Keratinocyte (primary cell): Measurements from ENCODE around the gene FAM110A. TPM values are rescaled to one million over a fixed set of nuclear protein-coding genes. Genes with fewer than 3 reads are reported as not detected.

Experiments
- DNase-seq: peaks from one replicate; pipeline ENCODE4 v3.0.0-alpha.2; 2011; ENCODE audit warnings: low read depth, missing footprints, low spot score
- FAIRE-seq: peaks from 2 replicates; lab custom pipeline; 2011; peaks lifted over from hg19 to GRCh38; lab: Jason Lieb, UNC
- H2AFZ ChIP-seq: 2 replicates; pipeline ENCODE4 v1.6.0; 2012; ENCODE audit warnings: low read length, control low read depth, inconsistent platforms; ENCODE audit not compliant: control insufficient read depth
- H3K27ac ChIP-seq: 2 replicates; pipeline ENCODE4 v1.5.1; 2011; ENCODE audit warnings: low read length; ENCODE audit not compliant: control insufficient read depth, insufficient read depth
- H3K27me3 ChIP-seq: 3 replicates; pipeline ENCODE4 v1.6.0; 2011; ENCODE audit warnings: low read length; ENCODE audit not compliant: control insufficient read depth, insufficient read depth; ENCODE audit errors: extremely low read depth
- H3K36me3 ChIP-seq, 2 experiments: 2 replicates in 1 of 2; 3 replicates in 1 of 2; pipeline ENCODE4 v1.5.1; 2011; ENCODE audit warnings: low read length in 2 of 2, mild to moderate bottlenecking in 1 of 2; ENCODE audit not compliant: control insufficient read depth in 2 of 2, insufficient read depth in 2 of 2; ENCODE audit errors: extremely low read depth in 1 of 2
- H3K4me1 ChIP-seq: 3 replicates; pipeline ENCODE4 v1.5.1; 2011; ENCODE audit warnings: low read length; ENCODE audit not compliant: control insufficient read depth, insufficient read depth; ENCODE audit errors: extremely low read depth
- H3K4me2 ChIP-seq: 3 replicates; pipeline ENCODE4 v1.6.0; 2011; ENCODE audit warnings: low read depth, low read length; ENCODE audit not compliant: control insufficient read depth, insufficient read depth; ENCODE audit errors: extremely low read depth
- H3K4me3 ChIP-seq, 3 experiments: fragments of 200-600 bp in 1 of 3; sonication (generic) in 1 of 3; 2 replicates in 2 of 3; 3 replicates in 1 of 3; pipeline ENCODE4 v1.5.1; 2011 to 2016; ENCODE audit warnings: low read length in 3 of 3, mild to moderate bottlenecking in 3 of 3, control low read depth in 2 of 3, inconsistent platforms in 1 of 3, low read depth in 1 of 3, mixed read lengths in 1 of 3, mixed run types in 1 of 3, moderate library complexity in 1 of 3; ENCODE audit not compliant: control insufficient read depth in 2 of 3, insufficient read depth in 2 of 3; ENCODE audit errors: extremely low read depth in 1 of 3
- H3K79me2 ChIP-seq: 2 replicates; pipeline ENCODE4 v1.6.0; 2012; ENCODE audit warnings: low read length; ENCODE audit not compliant: control insufficient read depth, insufficient read depth
- H3K9ac ChIP-seq: 3 replicates; pipeline ENCODE4 v1.6.0; 2011; ENCODE audit warnings: low read length; ENCODE audit not compliant: control insufficient read depth, insufficient read depth; ENCODE audit errors: extremely low read depth
- H3K9me1 ChIP-seq: 3 replicates; pipeline ENCODE4 v1.6.0; 2011; ENCODE audit warnings: low read length; ENCODE audit not compliant: control insufficient read depth, insufficient read depth; ENCODE audit errors: extremely low read depth
- H3K9me3 ChIP-seq: 2 replicates; pipeline ENCODE4 v1.5.1; 2012; ENCODE audit warnings: low read depth, low read length; ENCODE audit not compliant: control insufficient read depth
- H4K20me1 ChIP-seq: 3 replicates; pipeline ENCODE4 v1.6.0; 2011; ENCODE audit warnings: low read length; ENCODE audit not compliant: control insufficient read depth, insufficient read depth; ENCODE audit errors: extremely low read depth
- EZH2 ChIP-seq: IDR thresholded peaks from one replicate; pipeline ENCODE4 v1.6.1; 2012; ENCODE audit warnings: inconsistent platforms, mild to moderate bottlenecking, low read length, moderate library complexity
- dilution Hi-C: fragments of 300-500 bp; cut with MboI; formaldehyde crosslinking; loops from one replicate; pipeline ENCODE4 v1.7.0; 2020; ENCODE audit warnings: low sequenced_read_pairs; ENCODE audit not compliant: extremely low pct_ligation_motif_present
- polyA plus RNA-seq, 5 experiments: library from polyadenylated mRNA; depleted of rRNA in 3 of 5; stranded (reverse) in 3 of 5; stranded (forward) in 1 of 5; unstranded in 1 of 5; fragments of >200 nt; gene quantifications; 1 replicate in 1 of 5; 2 replicates in 3 of 5; 3 replicates in 1 of 5; pipeline versions ENCODE4 v1.2.1 to v1.2.3, GENCODE V29; 2011 to 2012; ENCODE audit warnings: missing spikeins in 2 of 5, low read depth in 1 of 5, low replicate concordance in 1 of 5
- TF ChIP-seq, protein P1 (sequence below), 3 experiments: IDR thresholded peaks in 1 of 3; conservative IDR thresholded peaks in 1 of 3; optimal IDR thresholded peaks in 1 of 3; 2 replicates in 2 of 3; 3 replicates in 1 of 3; pipeline versions ENCODE3 to v1.5.1; 2011; ENCODE audit warnings: low read length in 3 of 3, mild to moderate bottlenecking in 3 of 3, moderate library complexity in 2 of 3, control low read depth in 1 of 3, inconsistent platforms in 1 of 3; ENCODE audit not compliant: insufficient read depth in 2 of 3; ENCODE audit errors: extremely low read depth in 1 of 3

The FAM110A gene
- polyA plus RNA-seq, 1 donor (not counting 4 experiments of a cell fraction or from before 2014, with no cell fraction given), result 12.3 TPM

DNA sequence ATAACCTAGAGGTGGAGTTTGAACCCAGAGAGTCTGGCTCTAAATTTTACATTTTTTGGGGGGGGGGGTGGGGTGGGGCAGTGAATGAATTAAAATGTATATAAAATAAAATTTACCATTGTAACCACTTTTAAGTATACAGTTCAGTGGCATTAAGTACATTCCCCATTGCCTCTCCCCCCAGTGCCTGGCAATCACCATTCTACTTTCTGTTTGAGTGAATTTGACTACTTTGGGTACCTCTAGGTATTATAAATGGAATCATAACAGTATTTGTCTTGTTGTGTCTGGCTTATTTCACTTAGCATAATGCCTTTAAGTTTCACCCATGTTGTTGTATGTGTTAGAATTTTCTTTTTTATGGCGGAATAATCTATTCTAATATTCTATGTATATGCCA lies 2.7 kb downstream of the FAM110A start:
- DNase-seq, result no peak
- Histone ChIP-seq H3K4me2 (no peak overlapping the region), H4K20me1 (no peaks in the 10 kb centered on the region), H3K9me3 (no peaks in the 10 kb centered on the region), H3K4me1 (peaks cover 39% of the 10 kb centered on the region), H3K27ac (no peak overlapping the region), H3K9me1 (peaks cover 7% of the 10 kb centered on the region), H3K27me3 (no peaks in the 10 kb centered on the region), H3K4me3 (no peak overlapping the region), H3K79me2 (peaks cover 44% of the 10 kb centered on the region), H3K9ac (no peak overlapping the region), H2AFZ (no peak overlapping the region), H3K36me3 (no peaks in the 10 kb centered on the region)
- no peak for TF ChIP-seq EZH2
- TF ChIP-seq, protein P1, sequence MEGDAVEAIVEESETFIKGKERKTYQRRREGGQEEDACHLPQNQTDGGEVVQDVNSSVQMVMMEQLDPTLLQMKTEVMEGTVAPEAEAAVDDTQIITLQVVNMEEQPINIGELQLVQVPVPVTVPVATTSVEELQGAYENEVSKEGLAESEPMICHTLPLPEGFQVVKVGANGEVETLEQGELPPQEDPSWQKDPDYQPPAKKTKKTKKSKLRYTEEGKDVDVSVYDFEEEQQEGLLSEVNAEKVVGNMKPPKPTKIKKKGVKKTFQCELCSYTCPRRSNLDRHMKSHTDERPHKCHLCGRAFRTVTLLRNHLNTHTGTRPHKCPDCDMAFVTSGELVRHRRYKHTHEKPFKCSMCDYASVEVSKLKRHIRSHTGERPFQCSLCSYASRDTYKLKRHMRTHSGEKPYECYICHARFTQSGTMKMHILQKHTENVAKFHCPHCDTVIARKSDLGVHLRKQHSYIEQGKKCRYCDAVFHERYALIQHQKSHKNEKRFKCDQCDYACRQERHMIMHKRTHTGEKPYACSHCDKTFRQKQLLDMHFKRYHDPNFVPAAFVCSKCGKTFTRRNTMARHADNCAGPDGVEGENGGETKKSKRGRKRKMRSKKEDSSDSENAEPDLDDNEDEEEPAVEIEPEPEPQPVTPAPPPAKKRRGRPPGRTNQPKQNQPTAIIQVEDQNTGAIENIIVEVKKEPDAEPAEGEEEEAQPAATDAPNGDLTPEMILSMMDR (optimal IDR thresholded peaks at IDR 0.05 in 1 of 3, IDR thresholded peaks at IDR 0.05 in 1 of 3, conservative IDR thresholded peaks at IDR 0.05 in 1 of 3; ENCODE audit: extremely low read depth in 1 of 3, insufficient read depth in 2 of 3, low read length in 3 of 3), result no peak
- dilution Hi-C loops, result no loop called here
- FAIRE-seq, result no peak

- DNase-seq (no peak), FAIRE-seq (no peak)
- Histone ChIP-seq H3K9me1 (peaks cover 10% of the 10 kb centered on the region), H3K4me2 (no peak overlapping the region), H3K79me2 (peaks cover 67% of the 10 kb centered on the region), H3K36me3 (no peaks in the 10 kb centered on the region), H3K4me3 (no peak overlapping the region), H4K20me1 (no peaks in the 10 kb centered on the region), H3K27me3 (no peaks in the 10 kb centered on the region), H3K9me3 (no peaks in the 10 kb centered on the region), H3K27ac (no peak overlapping the region), H2AFZ (no peak overlapping the region), H3K4me1 (peaks cover 53% of the 10 kb centered on the region), H3K9ac (no peak overlapping the region)
- TF ChIP-seq, protein P1 (optimal IDR thresholded peaks at IDR 0.05 in 1 of 3, IDR thresholded peaks at IDR 0.05 in 1 of 3, conservative IDR thresholded peaks at IDR 0.05 in 1 of 3; ENCODE audit: extremely low read depth in 1 of 3, insufficient read depth in 2 of 3, low read length in 3 of 3), result no peak
- no peak for TF ChIP-seq EZH2
- dilution Hi-C loops, result no loop called here
Measured at GRCh38 chr20:839015-839414, 5.5 kb downstream of the FAM110A start.
